Muscle layer of duodenum (tissue), 2 donors: ENCODE data around the gene MAML2.

Source experiments
- H3K27ac ChIP-seq: one replicate; pipeline ENCODE4 v1.7.0; 2013; ENCODE audit warnings: mild to moderate bottlenecking, low read length
- H3K27me3 ChIP-seq: one replicate; pipeline ENCODE4 v1.7.0; 2013; ENCODE audit warnings: low read depth, mild to moderate bottlenecking, control low read depth, low read length
- H3K36me3 ChIP-seq, 2 donors: one replicate each; pipeline ENCODE4 v1.7.0; 2013; ENCODE audit warnings: low read length in 2 of 2, control low read depth in 1 of 2, mild to moderate bottlenecking in 1 of 2; ENCODE audit not compliant: insufficient read depth in 2 of 2, control insufficient read depth in 1 of 2
- H3K4me1 ChIP-seq, 2 donors: one replicate each; pipeline ENCODE4 v1.7.0; 2013; ENCODE audit warnings: low read length in 2 of 2, mild to moderate bottlenecking in 2 of 2, control low read depth in 1 of 2, moderate library complexity in 1 of 2; ENCODE audit not compliant: insufficient read depth in 2 of 2, control insufficient read depth in 1 of 2
- H3K4me3 ChIP-seq, 2 donors: one replicate each; pipeline ENCODE4 v1.7.0; 2013; ENCODE audit warnings: low read length in 2 of 2, low read depth in 1 of 2, mild to moderate bottlenecking in 1 of 2
- H3K9me3 ChIP-seq, 2 donors: one replicate each; pipeline ENCODE4 v1.7.0; 2013; ENCODE audit warnings: low read length in 2 of 2, control low read depth in 1 of 2, mild to moderate bottlenecking in 1 of 2; ENCODE audit not compliant: control insufficient read depth in 1 of 2
- donor health status: healthy.

The MAML2 gene

DNA sequence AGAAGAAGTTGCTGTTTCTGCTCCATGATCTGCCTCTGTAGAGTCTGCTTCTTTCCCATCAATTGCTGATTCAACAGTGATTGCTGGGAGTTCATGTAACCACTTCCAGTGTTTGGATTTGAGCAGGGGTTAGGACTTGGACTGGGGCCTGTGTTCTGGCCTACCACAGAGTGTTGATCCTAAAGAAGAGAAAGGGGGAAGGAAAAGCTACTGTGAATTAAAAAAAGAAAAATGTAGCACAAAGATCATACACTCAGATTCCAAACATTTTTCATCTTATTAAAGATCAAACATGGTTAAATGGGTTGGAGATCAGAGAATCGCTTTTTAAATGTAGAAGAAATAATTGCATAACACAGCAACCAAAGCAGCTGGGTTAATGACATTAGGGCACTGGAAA, 351.4 kb downstream of the MAML2 start:
- no peaks in the 10 kb centered on the region for H3K27me3 ChIP-seq

DNA sequence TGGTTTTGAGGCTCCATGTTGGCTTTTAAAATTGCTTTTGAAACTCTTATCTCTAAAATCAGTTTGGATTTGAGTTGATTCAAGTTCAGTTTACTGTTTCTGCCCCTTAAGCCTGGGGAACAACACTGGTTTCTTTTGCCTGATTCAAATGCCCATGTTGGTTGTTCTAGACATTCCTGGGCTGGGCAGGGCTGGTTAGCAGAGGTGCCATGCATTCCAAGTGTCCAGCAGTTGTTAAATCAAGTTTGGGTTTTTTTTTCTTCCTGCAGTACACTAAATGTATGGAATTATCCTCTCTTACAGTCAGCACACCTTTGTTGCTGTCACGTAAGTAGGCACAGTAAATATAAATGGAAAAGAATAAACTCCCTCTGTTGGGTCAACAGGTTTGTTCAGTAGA, 351.9 kb downstream of the MAML2 start:
- Histone ChIP-seq H3K36me3 (peaks cover 0 to 9% of the 10 kb centered on the region in 2 donors), H3K9me3 (no peaks in the 10 kb centered on the region), H3K4me1 (no peaks in the 10 kb centered on the region), H3K4me3 (no peak overlapping the region), H3K27ac (no peak overlapping the region), H3K27me3 (no peaks in the 10 kb centered on the region)

More for the DNA sequence above, 351.4 kb downstream of the MAML2 start:
- Histone ChIP-seq H3K27ac (no peak overlapping the region), H3K4me1 (no peaks in the 10 kb centered on the region), H3K36me3 (peaks cover 0 to 9% of the 10 kb centered on the region in 2 donors), H3K4me3 (no peak overlapping the region), H3K9me3 (no peaks in the 10 kb centered on the region)

DNA sequence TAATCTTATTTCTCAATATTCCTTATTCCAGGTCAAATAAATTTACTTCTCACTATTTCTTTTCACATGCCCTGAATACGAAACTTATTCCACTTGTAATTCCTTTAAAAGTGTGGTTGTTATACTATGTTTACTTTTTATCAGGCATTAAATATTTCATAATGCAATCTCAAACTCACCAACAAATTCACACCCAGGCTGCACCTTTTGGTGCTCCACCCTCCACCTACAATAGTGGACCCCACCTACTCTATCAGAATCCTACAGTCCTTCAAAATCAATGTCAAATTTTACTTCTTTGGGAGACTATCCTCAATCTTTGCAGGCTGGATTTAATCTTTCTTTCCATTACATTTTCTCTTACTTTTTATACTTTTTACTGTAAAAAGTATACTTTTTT, 353.2 kb downstream of the MAML2 start:
- H3K27me3 ChIP-seq: no peaks in the 10 kb centered on the region
- H3K27ac ChIP-seq: no peak overlapping the region
- H3K9me3 ChIP-seq: no peaks in the 10 kb centered on the region
- no peaks in the 10 kb centered on the region for H3K4me1 ChIP-seq
- H3K4me3 ChIP-seq: no peak overlapping the region
- peaks cover 0 to 12% of the 10 kb centered on the region in 2 donors for H3K36me3 ChIP-seq

DNA sequence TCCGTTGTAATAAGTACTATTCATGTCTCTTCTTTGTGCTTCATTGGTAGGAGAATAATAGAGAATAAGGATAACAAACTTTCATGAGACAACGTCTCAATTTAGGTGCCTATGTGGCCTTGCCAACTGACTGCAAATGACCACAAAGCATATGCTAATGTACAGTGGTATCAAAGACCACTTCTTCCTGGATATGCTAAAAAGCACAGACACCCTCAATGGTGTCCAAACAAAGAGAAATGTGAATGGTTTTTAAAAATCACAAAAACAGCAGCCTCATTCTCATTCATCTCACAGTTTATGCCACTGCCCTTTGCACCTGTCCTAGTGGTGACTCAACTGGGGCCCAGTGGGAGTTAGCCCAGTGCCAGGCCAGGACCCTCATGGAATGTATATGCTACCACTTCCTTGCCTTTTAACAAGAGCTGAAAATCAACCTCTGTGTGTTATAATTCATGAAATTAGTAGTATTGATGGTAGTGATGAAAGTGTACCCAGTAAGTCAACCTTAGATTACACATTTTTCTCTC, 353.9 kb downstream of the MAML2 start:
- no peaks in the 10 kb centered on the region for H3K27me3 ChIP-seq
- H3K4me3 ChIP-seq: no peak overlapping the region
- H3K4me1 ChIP-seq: no peaks in the 10 kb centered on the region
- H3K9me3 ChIP-seq: no peaks in the 10 kb centered on the region
- no peak overlapping the region for H3K27ac ChIP-seq
- peaks cover 0 to 18% of the 10 kb centered on the region in 2 donors for H3K36me3 ChIP-seq

DNA sequence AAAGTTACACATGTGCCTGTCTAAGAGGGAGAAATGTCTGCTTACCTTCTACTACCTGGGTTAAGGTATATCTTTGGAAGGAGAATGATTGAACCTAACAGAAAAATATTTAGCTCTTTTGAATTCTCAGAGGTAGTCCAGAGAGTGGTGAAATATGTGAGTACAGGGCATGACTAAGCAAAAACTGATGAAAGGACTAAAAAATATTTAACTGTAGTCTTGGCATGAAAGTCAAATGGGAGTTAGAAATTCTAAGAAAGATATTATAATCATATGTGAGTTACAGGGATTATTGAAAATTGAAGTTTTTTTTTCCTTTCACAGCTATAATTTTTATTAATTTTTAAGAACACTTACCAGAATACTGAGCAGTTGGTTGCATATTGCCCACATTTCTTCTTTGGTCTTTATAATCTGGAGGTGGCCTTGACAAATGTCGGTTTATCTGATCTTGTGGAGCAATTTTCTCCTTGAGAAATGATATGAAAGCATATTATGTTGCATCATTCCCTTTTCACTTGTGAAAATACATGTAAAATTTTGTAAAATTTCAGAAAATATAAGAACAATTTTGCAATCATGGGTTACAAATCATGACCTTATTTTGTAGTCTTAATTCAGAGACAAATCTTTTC, 357.7 kb downstream of the MAML2 start:
- H3K36me3 ChIP-seq: peaks cover 0 to 17% of the 10 kb centered on the region in 2 donors
- no peaks in the 10 kb centered on the region for H3K9me3 ChIP-seq
- no peak overlapping the region for H3K4me3 ChIP-seq
- no peaks in the 10 kb centered on the region for H3K27me3 ChIP-seq
- no peaks in the 10 kb centered on the region for H3K4me1 ChIP-seq
- H3K27ac ChIP-seq: no peak overlapping the region

DNA sequence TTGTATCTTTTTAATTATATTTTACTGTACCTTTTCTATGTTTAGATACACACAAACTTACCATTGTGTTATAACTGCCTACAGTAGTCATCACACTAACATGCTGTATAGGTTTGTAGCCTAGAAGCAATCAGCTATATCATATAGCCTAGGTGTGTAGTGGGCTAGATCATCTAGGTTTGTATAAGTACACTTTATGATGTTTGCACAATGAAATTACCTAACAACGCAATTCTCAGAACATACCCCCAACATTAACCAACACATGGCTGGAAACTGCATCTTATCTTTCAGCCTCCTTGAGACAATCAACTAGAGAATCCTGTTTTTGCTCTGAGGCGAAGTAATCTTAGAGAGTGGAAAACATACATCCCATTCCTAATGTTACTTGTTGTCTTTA, 358.9 kb downstream of the MAML2 start:
- H3K9me3 ChIP-seq: no peaks in the 10 kb centered on the region
- H3K4me3 ChIP-seq: no peak overlapping the region
- no peaks in the 10 kb centered on the region for H3K27me3 ChIP-seq
- no peak overlapping the region for H3K27ac ChIP-seq
- H3K36me3 ChIP-seq: peaks cover 0 to 20% of the 10 kb centered on the region in 2 donors
- H3K4me1 ChIP-seq: no peaks in the 10 kb centered on the region

DNA sequence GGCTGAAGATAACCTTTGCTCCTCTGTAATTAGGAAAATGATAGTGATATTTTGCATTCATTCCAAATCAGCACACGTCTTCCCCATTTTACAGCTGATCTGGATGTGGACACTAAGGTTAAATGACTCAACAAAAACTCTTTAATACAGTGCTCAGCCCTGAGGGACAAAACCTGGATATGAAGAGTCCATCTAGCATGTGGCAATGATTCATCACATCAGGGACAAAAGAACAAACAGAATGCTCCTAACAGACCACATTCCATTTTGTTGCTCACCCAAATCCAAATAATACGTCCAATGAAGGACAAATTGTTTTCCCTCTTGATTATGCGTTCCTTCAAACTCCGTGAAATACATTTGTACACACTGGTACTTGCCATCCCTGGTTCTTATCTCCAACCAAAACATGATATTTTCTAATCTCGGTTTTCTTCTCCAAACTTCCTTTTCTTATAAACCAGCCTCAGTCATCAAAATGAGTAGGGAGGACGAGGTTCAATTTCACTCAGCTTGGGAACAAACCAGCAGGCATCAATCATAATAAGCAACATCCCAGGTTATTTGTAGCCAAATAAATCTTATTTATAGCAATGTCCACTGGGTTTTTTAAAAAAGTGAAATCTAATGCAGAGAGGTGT, 365.3 kb downstream of the MAML2 start:
- H3K27me3 ChIP-seq: no peaks in the 10 kb centered on the region
- H3K4me1 ChIP-seq: no peaks in the 10 kb centered on the region
- H3K9me3 ChIP-seq: no peaks in the 10 kb centered on the region
- H3K4me3 ChIP-seq: no peak overlapping the region
- H3K27ac ChIP-seq: no peak overlapping the region
- H3K36me3 ChIP-seq: peaks cover 0 to 13% of the 10 kb centered on the region in 2 donors

DNA sequence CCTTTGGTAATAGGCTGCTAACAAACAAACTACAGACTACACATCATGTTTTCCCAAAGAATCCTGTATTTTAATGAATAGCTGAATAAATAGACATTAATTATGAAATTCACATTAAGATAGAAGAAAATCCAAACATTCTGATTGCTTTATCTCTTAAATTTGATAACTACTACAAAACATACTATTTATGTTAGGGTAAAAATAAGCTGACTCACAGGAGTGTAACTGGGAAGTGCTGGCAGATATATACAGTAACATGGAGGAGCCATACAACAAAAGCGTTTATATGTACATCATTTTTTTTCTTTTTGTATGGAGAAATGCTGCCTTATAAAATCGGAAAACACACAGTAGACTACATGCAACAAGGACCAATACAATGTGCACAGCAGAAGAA, 366.4 kb downstream of the MAML2 start:
- Histone ChIP-seq H3K27me3 (no peaks in the 10 kb centered on the region), H3K9me3 (no peaks in the 10 kb centered on the region), H3K4me3 (no peak overlapping the region), H3K4me1 (no peaks in the 10 kb centered on the region), H3K27ac (no peak overlapping the region), H3K36me3 (peaks cover 0 to 13% of the 10 kb centered on the region in 2 donors)

DNA sequence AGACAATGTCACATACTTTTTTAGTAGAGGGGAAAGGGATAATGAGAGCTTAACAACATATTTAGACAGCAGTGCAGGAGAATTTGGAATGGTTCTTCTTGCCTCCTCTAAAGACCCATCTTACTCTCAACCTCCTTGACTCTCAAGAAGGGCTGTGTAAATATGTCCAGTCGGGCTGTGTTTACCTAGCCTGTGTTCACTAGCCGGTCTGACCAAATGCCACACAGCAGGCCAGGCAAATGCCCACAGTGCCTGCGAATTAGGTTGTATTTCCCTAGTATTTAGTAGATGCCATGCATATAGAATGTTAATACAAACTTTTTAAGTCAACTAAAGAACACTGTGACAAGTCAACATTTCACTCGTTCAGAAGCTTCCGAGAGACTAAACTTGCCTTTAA, 367.7 kb downstream of the MAML2 start:
- H3K4me1 ChIP-seq: no peaks in the 10 kb centered on the region
- H3K4me3 ChIP-seq: no peak overlapping the region
- no peaks in the 10 kb centered on the region for H3K27me3 ChIP-seq
- no peak overlapping the region for H3K27ac ChIP-seq
- H3K9me3 ChIP-seq: no peaks in the 10 kb centered on the region
- H3K36me3 ChIP-seq: peaks cover 0 to 13% of the 10 kb centered on the region in 2 donors

DNA sequence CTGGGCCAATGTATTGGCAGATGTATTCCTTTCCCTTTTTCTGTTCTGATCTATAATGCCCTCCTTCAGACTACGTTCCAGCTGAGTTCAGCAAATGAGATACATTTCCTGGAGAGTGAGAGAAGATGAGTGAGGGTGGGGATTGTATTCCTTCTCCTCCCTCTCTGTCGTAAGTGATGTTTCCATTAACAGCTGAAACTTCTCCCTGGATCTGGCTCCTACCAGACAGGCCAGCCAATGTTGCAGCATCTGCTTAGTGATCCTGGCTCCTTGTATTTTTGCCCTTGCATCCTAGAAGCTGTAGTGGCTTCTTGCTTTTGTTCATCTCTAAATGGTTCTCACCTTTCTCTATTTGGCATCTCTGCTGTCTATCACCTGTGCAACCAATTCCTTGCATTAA, 370.9 kb downstream of the MAML2 start:
- H3K27ac ChIP-seq: no peak overlapping the region
- no peaks in the 10 kb centered on the region for H3K4me1 ChIP-seq
- H3K36me3 ChIP-seq: no peaks in the 10 kb centered on the region
- no peaks in the 10 kb centered on the region for H3K27me3 ChIP-seq
- H3K9me3 ChIP-seq: peaks cover 0 to 4% of the 10 kb centered on the region in 2 donors
- H3K4me3 ChIP-seq: no peak overlapping the region

DNA sequence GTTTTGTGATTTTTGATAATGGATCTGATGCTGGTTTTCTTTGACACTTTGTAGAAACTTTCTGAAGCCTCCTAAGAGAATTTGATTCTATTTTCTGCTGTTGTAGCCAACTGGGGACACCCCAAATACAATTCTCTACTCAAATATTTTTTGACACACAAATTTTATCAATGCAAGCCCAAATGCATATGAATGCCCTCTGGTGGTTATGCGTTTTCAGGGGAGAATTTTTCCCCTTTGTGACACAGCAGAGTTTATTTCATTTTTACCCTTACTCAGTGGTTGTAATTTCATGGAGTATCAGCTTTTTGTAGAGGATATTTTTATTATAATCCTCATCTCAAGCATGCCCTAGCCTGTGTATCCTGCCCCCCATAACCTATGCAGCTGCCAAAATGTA, 374.4 kb downstream of the MAML2 start:
- Histone ChIP-seq H3K36me3 (no peaks in the 10 kb centered on the region), H3K9me3 (peaks cover 0 to 4% of the 10 kb centered on the region in 2 donors), H3K4me1 (no peaks in the 10 kb centered on the region), H3K27me3 (no peaks in the 10 kb centered on the region), H3K27ac (no peak overlapping the region), H3K4me3 (no peak overlapping the region)
